ENCODE results near the gene GMPPA. TPM values are rescaled to one million over a fixed set of nuclear protein-coding genes. Genes with fewer than 3 reads are reported as not detected.

GMPPA gene
- total RNA-seq, 4 donors from 2014 or later, result 22.6 to 37.8 (median 29.4) TPM

DNA sequence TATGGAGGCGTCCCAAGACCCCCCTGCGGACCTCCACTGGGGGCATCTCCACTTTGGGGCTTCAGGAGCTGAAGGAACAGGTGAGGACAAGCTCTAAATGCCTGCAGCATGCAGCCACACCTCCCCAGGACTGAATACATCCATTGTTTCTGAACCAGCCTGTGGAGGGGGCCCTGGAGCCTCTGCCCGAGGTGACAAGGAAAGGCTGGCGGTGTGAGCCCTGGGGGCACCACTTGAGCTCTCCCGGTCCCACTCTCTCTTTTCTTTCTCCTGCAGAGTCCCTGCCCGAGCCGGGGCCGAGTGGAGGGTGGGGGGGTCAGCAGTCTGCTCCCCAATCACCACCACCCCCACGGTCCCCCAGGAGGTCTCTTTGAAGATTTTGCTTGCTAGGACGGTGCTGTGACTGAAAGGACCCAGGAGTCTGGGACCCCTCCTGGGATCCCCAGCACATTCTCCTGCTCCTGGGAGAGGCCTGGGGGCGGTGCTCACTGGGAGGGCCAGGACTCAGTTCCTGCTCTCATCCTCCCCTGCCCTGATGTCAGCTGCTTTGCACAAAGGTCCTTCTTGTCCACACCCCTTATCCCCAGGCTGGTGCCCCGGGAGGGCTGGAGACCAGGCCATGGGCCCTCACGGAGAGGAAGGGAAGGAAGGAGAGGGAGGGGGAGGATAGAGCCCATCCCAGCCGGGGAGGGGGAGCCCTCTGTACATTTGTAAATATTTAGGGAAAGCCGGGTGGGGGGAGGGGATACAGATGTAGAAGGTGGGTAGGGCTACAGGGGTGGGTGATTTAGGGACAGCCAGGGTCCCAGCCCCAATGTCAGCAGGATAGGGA, 39.2 kb downstream of the GMPPA start:
- TF ChIP-seq, protein P1, sequence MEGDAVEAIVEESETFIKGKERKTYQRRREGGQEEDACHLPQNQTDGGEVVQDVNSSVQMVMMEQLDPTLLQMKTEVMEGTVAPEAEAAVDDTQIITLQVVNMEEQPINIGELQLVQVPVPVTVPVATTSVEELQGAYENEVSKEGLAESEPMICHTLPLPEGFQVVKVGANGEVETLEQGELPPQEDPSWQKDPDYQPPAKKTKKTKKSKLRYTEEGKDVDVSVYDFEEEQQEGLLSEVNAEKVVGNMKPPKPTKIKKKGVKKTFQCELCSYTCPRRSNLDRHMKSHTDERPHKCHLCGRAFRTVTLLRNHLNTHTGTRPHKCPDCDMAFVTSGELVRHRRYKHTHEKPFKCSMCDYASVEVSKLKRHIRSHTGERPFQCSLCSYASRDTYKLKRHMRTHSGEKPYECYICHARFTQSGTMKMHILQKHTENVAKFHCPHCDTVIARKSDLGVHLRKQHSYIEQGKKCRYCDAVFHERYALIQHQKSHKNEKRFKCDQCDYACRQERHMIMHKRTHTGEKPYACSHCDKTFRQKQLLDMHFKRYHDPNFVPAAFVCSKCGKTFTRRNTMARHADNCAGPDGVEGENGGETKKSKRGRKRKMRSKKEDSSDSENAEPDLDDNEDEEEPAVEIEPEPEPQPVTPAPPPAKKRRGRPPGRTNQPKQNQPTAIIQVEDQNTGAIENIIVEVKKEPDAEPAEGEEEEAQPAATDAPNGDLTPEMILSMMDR (IDR thresholded peaks at IDR 0.05), result no peak
- DNase-seq (ENCODE audit: low spot score) (no peak), ATAC-seq (ENCODE audit: low FRiP score) (no peak)

DNA sequence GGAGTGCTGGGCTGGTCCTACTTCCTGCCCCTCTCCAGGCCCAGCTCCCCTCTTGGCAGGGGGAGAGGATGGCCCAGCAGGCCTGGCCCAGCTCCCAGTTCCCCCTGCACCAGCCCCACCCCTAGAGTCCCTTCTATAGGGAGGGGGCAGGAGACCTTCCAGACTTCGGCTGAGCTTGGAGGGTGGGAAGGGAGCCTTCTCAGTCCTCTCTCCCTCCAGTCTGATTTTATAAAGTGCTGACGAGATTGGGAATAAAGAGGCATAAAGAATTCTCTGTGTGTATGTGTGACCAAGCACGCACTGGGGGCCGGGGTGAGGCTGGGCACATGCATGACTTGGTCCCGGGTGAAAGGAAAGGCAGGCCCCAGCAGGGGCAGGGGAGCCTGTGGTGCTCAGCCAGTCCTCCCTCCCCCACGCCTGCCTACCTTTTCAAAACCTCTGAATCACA, 39.8 kb downstream of the GMPPA start:
- DNase-seq (ENCODE audit: low spot score), result no peak
- TF ChIP-seq, protein P1 (IDR thresholded peaks at IDR 0.05), result no peak
- ATAC-seq (ENCODE audit: low FRiP score), result no peak

DNA sequence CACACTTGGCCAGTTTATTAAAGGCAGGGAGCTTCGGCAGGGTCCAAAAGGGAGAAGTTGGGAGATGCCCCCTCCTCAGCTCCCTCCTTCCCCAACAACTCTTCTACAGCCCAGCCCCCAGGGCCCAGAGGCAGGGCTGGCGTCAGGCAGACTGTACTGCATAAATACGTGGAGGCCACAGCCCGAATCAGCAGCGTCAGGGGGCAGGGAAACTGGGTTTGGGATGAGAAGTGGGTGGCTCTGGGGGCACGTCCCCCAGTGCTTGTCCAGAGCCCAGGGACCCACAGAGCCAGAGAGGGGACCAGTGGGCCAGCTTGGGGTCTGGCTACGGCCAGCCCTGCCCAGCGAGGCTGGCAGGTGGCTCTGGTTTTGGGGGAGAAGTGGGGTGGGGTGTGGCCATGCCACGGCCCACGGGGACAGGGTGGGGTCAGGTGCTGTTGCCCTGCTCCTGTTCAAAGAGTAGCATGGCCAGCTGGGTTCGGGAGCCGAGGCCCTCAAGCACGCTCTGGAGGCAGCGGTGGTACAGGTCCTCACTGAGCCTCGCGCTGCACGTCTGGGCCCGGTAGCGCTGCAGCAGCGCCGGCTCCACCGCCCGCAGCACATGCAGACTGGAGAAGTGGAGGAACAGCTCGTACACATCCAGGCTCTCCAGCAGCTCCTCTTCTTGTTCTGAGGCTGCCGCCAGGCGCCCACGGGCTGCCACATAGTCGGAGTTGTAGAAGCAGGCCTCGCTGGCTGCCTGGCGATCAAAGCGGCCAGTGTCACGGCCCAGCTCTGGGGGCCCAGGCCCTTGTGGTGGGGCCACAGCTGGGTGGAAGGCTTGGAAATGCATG, 40.5 kb downstream of the GMPPA start:
- no peak for DNase-seq (ENCODE audit: low spot score)
- TF ChIP-seq, protein P1 (IDR thresholded peaks at IDR 0.05), result no peak
- ATAC-seq (ENCODE audit: low FRiP score), result no peak

DNA sequence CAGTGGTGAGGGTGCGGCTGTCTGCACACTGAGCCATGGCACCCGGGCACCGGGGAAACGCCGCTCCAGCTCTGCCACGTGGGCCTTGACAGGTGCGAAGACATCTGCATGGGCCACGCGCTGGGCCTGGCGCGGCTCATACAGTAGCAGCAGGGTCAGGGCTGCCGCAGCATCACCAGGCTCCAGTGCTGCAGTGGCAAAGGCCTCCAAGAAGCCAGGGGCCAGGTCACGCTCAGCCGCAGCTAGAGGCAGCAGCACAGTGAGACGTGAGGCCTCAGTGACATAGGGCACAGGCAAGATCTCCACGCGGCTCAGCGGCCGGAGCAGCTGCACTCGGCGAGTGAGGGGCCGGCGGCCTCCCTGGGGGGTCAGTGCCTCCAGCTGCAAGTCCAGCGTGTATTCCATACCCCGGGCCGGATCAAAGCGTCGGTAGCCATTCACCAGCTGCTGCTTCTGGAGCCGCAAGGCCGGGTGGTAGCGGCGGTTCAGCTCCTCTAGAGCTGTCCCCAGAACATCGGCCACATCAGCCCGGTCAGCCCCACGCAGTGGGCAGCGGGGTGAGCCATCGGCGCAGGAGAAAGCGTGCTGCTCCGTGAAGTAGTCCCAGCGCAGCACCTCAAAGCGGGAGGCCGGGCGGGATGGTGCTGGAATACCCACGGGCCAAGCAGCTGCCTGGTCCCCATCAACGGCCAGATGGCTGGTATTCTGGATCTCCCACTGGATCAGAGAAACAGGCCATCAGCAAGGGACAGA, 41.4 kb downstream of the GMPPA start:
- no peak for DNase-seq (ENCODE audit: low spot score)
- ATAC-seq (ENCODE audit: low FRiP score), result no peak
- TF ChIP-seq, protein P1 (IDR thresholded peaks at IDR 0.05), result no peak

DNA sequence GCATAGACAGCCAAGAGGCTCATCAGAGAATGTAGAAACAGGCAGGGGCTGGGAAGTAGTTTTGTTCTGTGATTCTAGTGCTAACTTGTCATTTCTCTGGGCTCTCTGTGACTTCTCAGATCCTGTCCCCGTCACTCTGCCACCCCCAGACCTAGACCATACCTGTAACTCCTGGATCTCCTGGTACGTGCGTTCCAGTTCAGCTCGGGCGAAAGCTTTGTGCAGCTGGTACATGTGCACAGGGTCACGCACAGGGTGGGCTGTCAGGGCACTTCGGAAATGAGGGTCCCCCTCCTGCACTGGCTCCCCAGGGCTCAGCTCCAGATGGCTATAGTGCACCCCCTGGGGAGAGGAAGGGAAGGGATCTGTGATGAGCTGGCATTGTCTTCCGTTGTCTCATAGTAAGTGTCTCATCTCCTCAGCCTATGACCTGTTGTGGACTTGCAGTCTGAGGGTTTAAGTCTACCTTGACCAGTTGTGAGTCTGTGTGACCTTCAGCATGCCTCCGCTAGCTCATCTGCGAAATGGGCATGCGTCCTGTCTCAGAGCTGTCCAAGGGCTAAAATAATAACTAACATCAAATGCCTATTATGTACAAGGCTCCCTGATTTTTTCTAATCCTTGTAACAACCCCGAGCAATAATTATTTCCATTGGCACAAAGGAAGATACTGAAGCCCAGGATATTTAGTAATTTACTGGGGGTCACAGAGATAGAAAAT, 42.3 kb downstream of the GMPPA start:
- no peak for ATAC-seq (ENCODE audit: low FRiP score)
- DNase-seq (ENCODE audit: low spot score), result no peak
- TF ChIP-seq, protein P1 (IDR thresholded peaks at IDR 0.05), result no peak

DNA sequence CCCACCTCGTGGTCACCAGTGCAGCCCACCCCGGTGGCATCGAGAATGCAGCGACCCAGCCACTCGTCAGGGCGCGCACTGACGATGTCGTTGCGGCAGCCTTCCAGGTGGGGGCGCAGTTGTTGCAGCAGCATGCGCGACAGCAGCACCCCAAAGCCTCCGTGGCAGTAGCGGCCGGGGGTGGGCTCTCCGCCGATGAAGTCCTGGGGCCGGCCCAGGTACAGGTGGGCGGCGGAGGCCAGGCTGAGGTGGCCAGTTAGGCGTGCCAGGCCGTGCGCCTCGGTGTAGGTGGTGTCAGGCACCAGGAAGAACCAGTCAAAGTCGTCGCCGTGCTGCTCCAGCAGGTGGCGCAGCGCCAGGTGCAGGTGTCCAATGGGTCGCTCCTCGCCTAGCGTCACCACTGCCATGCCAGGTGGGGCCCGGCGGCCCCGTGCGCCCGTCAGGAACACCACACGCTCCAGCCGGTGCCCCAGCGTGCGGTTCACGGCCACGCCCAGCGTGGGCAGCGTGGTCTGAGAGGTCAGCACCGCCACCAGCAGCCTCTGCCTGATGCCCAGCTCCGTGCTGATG, 43.0 kb downstream of the GMPPA start:
- DNase-seq (ENCODE audit: low spot score), result peak; percentile 68
- TF ChIP-seq, protein P1 (IDR thresholded peaks at IDR 0.05), result peak in 1 of 3 donors; percentile 84
- peak; percentile 3 for ATAC-seq (ENCODE audit: low FRiP score)

Measured in omental fat pad (tissue), 4 donors.